DOHH2 (cell line): ENCODE results near the gene PPP1R14C.

Experiments used
- EZH2phosphoT487 ChIP-seq: fragments of 200-600 bp; sonication (generic); IDR thresholded peaks from 2 replicates; pipeline ENCODE4 v1.6.1; 2017; ENCODE audit warnings: borderline replicate concordance, mild to moderate bottlenecking, antibody characterized with exemption, low read length, moderate library complexity, mixed read lengths
- TF ChIP-seq, protein P1 (sequence below): fragments of 200-600 bp; sonication (generic); IDR thresholded peaks from one replicate; pipeline ENCODE4 v1.5.1; 2014; ENCODE audit warnings: antibody characterized with exemption, mild to moderate bottlenecking, low read depth, low read length; ENCODE audit not compliant: poor library complexity, severe bottlenecking

GRCh38 chr6:150145830-150146229, 3.0 kb downstream of the PPP1R14C start:
- TF ChIP-seq, protein P1, sequence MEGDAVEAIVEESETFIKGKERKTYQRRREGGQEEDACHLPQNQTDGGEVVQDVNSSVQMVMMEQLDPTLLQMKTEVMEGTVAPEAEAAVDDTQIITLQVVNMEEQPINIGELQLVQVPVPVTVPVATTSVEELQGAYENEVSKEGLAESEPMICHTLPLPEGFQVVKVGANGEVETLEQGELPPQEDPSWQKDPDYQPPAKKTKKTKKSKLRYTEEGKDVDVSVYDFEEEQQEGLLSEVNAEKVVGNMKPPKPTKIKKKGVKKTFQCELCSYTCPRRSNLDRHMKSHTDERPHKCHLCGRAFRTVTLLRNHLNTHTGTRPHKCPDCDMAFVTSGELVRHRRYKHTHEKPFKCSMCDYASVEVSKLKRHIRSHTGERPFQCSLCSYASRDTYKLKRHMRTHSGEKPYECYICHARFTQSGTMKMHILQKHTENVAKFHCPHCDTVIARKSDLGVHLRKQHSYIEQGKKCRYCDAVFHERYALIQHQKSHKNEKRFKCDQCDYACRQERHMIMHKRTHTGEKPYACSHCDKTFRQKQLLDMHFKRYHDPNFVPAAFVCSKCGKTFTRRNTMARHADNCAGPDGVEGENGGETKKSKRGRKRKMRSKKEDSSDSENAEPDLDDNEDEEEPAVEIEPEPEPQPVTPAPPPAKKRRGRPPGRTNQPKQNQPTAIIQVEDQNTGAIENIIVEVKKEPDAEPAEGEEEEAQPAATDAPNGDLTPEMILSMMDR = no peak
- no peak for TF ChIP-seq EZH2phosphoT487
